GM04504 (cell line): ENCODE results near the gene PITPNC1.
A peak's percentile ranks its signal among the peaks of the same experiment; 100 is the strongest.
"Not testable (repeated sequence)": the region's sequence is repeated elsewhere in the genome, so short reads cannot be mapped to it uniquely, and the experiment has no call there.

ENCODE experiments used
- DNase-seq: peaks from one replicate; pipeline ENCODE4 v3.0.0-alpha.2; 2012; ENCODE audit warnings: low read depth

Gene PITPNC1

GRCh38 chr17:67488768-67489167 is 111.7 kb downstream of the PITPNC1 start:
- no peak for DNase-seq

GRCh38 chr17:67489273-67489672 is 112.2 kb downstream of the PITPNC1 start:
- DNase-seq = no peak

GRCh38 chr17:67490471-67490870 is 113.4 kb downstream of the PITPNC1 start:
- no peak for DNase-seq

GRCh38 chr17:67491009-67491680 is 114.1 kb downstream of the PITPNC1 start:
- peak; percentile 99 for DNase-seq

GRCh38 chr17:67491681-67492024 is 114.6 kb downstream of the PITPNC1 start:
- DNase-seq = no peak

- DNase-seq = no peak
Observed at GRCh38 chr17:67492251-67492740, 115.2 kb downstream of the PITPNC1 start.

- no peak for DNase-seq
Observed at GRCh38 chr17:67492824-67493517, 115.9 kb downstream of the PITPNC1 start.

GRCh38 chr17:67493812-67494211 is 116.7 kb downstream of the PITPNC1 start:
- no peak for DNase-seq

GRCh38 chr17:67495534-67495933 is 118.5 kb downstream of the PITPNC1 start:
- not testable (repeated sequence) for DNase-seq

- no peak for DNase-seq
Observed at GRCh38 chr17:67496286-67496685, 119.2 kb downstream of the PITPNC1 start.

GRCh38 chr17:67499685-67500084 is 122.6 kb downstream of the PITPNC1 start:
- no peak for DNase-seq

- no peak for DNase-seq
Observed at GRCh38 chr17:67500261-67500660, 123.2 kb downstream of the PITPNC1 start.

- no peak for DNase-seq
Observed at GRCh38 chr17:67500677-67501300, 123.7 kb downstream of the PITPNC1 start.

- DNase-seq = no peak
Observed at GRCh38 chr17:67502151-67502550, 125.1 kb downstream of the PITPNC1 start.

- DNase-seq = no peak
Observed at GRCh38 chr17:67503184-67503583, 126.1 kb downstream of the PITPNC1 start.

- DNase-seq = no peak
Observed at GRCh38 chr17:67503739-67504138, 126.7 kb downstream of the PITPNC1 start.

- no peak for DNase-seq
Observed at GRCh38 chr17:67504182-67504581, 127.1 kb downstream of the PITPNC1 start.

- DNase-seq = no peak
Observed at GRCh38 chr17:67506966-67507365, 129.9 kb downstream of the PITPNC1 start.

- no peak for DNase-seq
Observed at GRCh38 chr17:67509390-67510287, 132.6 kb downstream of the PITPNC1 start.

- DNase-seq = no peak
Observed at GRCh38 chr17:67511012-67511411, 133.9 kb downstream of the PITPNC1 start.

GRCh38 chr17:67511804-67512203 is 134.7 kb downstream of the PITPNC1 start:
- no peak for DNase-seq

GRCh38 chr17:67514998-67515397 is 137.9 kb downstream of the PITPNC1 start:
- DNase-seq = no peak
